WTC11 (cell line): Measurements from ENCODE around the gene MRTFB. TPM values are rescaled to one million over a fixed set of nuclear protein-coding genes. Genes with fewer than 3 reads are reported as not detected.

Source experiments
- microRNA-seq: library from miRNA; unstranded; fragments of <30 nt; microRNA quantifications from one replicate; pipeline ENCODE4 v1.2.0, GENCODE V29; 2022; ENCODE audit warnings: borderline number of aligned reads
- total RNA-seq: library from RNA; stranded (reverse); gene quantifications from 3 replicates; pipeline ENCODE4 v1.2.3, GENCODE V29; 2021

MRTFB gene
- total RNA-seq, 1 experiment from 2014 or later, result 30.8 TPM

Small RNA genes lying within 50 kb of the gene (microRNA-seq; reads per million reads assigned to microRNA genes)
- gene MIR193B (96.4 reads per million, percentile 64 among the genes with 10 or more reads in this experiment), gene MIR365A (4.9 reads per million, percentile 12 among the genes with 10 or more reads in this experiment)

Other genes with a start within 250 kb of the MRTFB start
- gene ERCC4, start 151.2 kb upstream of the MRTFB start, total RNA-seq, result 12.1 to 15.7 TPM (median 13.4 TPM) in 3 replicates